GM12874 (cell line): ENCODE results near the gene SMARCAD1.

Source experiments
- TF ChIP-seq, protein P1 (sequence below): IDR thresholded peaks from 2 replicates; pipeline ENCODE4 v1.5.1; 2011; ENCODE audit warnings: low read depth, mild to moderate bottlenecking, control low read depth, low read length, moderate library complexity; ENCODE audit not compliant: insufficient read depth

The SMARCAD1 gene, protein sequence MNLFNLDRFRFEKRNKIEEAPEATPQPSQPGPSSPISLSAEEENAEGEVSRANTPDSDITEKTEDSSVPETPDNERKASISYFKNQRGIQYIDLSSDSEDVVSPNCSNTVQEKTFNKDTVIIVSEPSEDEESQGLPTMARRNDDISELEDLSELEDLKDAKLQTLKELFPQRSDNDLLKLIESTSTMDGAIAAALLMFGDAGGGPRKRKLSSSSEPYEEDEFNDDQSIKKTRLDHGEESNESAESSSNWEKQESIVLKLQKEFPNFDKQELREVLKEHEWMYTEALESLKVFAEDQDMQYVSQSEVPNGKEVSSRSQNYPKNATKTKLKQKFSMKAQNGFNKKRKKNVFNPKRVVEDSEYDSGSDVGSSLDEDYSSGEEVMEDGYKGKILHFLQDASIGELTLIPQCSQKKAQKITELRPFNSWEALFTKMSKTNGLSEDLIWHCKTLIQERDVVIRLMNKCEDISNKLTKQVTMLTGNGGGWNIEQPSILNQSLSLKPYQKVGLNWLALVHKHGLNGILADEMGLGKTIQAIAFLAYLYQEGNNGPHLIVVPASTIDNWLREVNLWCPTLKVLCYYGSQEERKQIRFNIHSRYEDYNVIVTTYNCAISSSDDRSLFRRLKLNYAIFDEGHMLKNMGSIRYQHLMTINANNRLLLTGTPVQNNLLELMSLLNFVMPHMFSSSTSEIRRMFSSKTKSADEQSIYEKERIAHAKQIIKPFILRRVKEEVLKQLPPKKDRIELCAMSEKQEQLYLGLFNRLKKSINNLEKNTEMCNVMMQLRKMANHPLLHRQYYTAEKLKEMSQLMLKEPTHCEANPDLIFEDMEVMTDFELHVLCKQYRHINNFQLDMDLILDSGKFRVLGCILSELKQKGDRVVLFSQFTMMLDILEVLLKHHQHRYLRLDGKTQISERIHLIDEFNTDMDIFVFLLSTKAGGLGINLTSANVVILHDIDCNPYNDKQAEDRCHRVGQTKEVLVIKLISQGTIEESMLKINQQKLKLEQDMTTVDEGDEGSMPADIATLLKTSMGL

GRCh38 chr4:94207469-94208224 is at the start of gene SMARCAD1:
SMARCAD1 (plus strand) TSS chr4:94207865; CDS start chr4:94208395, 530 bp downstream.
- TF ChIP-seq, protein P1, sequence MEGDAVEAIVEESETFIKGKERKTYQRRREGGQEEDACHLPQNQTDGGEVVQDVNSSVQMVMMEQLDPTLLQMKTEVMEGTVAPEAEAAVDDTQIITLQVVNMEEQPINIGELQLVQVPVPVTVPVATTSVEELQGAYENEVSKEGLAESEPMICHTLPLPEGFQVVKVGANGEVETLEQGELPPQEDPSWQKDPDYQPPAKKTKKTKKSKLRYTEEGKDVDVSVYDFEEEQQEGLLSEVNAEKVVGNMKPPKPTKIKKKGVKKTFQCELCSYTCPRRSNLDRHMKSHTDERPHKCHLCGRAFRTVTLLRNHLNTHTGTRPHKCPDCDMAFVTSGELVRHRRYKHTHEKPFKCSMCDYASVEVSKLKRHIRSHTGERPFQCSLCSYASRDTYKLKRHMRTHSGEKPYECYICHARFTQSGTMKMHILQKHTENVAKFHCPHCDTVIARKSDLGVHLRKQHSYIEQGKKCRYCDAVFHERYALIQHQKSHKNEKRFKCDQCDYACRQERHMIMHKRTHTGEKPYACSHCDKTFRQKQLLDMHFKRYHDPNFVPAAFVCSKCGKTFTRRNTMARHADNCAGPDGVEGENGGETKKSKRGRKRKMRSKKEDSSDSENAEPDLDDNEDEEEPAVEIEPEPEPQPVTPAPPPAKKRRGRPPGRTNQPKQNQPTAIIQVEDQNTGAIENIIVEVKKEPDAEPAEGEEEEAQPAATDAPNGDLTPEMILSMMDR = no peak

DNA sequence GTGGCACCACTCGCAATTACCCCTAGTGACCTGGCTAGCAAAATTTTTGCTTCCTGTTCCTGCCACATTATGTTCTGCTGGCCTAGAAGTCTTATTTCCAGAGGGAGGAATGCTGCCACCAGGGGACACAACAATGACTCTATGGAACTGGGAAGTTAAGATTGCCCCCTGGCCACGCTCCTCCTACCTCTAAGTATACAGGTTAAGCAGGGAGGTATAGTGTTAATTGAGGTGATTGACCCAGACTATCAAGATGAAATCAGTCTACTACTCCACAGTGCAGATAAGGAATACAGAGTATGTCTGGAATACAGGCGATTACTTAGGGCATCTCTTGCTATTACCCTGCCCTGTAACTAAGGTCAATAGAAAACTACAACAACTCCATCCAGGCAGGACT is 48.8 kb upstream of the SMARCAD1 start:
- TF ChIP-seq, protein P1 = no peak

GRCh38 chr4:94159790-94160189 is 47.9 kb upstream of the SMARCAD1 start:
- TF ChIP-seq, protein P1 = no peak

DNA sequence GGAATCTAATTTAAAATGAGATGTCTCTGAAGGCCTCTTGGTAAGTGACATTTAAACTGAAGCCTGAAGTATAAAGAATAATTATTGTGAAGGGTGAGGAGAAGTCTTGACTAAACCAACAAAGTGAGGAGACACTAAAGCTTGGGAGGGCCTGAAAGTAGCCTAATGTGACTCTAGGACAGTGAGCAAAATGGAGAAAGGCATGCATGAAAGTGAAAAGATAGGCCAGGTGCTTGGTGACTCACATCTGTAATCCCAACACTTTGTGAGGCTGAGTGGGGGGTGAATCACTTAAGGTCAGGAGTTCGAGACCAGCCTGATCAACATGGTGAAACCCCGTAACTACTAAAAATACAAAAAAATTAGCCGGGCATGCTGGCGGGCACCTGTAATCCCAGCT is 46.9 kb upstream of the SMARCAD1 start:
- TF ChIP-seq, protein P1 = no peak

GRCh38 chr4:94165256-94165655 is 42.4 kb upstream of the SMARCAD1 start:
- TF ChIP-seq, protein P1 = no peak

GRCh38 chr4:94168321-94168720 is 39.3 kb upstream of the SMARCAD1 start:
- TF ChIP-seq, protein P1 = no peak
